ENCODE data around the gene MGAT5.

- TF ChIP-seq POLR2A (IDR thresholded peaks at IDR 0.05) (no peak), CTCF (IDR thresholded peaks at IDR 0.05) (no peak)
Observed at GRCh38 chr2:134301099-134301927, 47.4 kb downstream of the MGAT5 start.

All from uterus (tissue), 2 donors.